Posterior vena cava (tissue), 2 donors: ENCODE results near the gene SLC35C1. TPM values are rescaled to one million over a fixed set of nuclear protein-coding genes. Genes with fewer than 3 reads are reported as not detected.
A peak's percentile ranks its signal among the peaks of the same experiment; 100 is the strongest.

Source experiments
- DNase-seq: peaks from one replicate; pipeline ENCODE4 v3.0.0-alpha.2; 2020; ENCODE audit warnings: low spot score
- intact Hi-C, 2 donors: fragments of 100-400 bp; cut with DNase I; formaldehyde crosslinking; loops; one replicate each; pipeline versions ENCODE4 v1.14.1 to v1.14.2; 2022 to 2023
- total RNA-seq, 2 donors: library from RNA; stranded (reverse); fragmentation: NEBNext Ultra II Directional; extraction: Animal tissue kit (Norgen Biotek cat#: 25700); gene quantifications; one replicate each; pipeline ENCODE4 v1.2.1, GENCODE V29; 2021
- donor health status: DM: yes; HTN: yes; CAD: no.
- donor health status: DM: yes; HTN: yes; CAD: no.

Gene SLC35C1
- total RNA-seq, 2 donors from 2014 or later, result 13.4 to 13.6 TPM

- intact Hi-C loops, result no loop called here
- no peak for DNase-seq
Measured at GRCh38 chr11:45856044-45856468, 51.1 kb downstream of the SLC35C1 start.

- intact Hi-C loops, result no loop called here
- peak; percentile 87 for DNase-seq
Measured at GRCh38 chr11:45857961-45858474, 53.1 kb downstream of the SLC35C1 start.

GRCh38 chr11:45858751-45859398 is 53.9 kb downstream of the SLC35C1 start:
- intact Hi-C loops, result no loop called here
- DNase-seq, result no peak

GRCh38 chr11:45859661-45860140 is 54.8 kb downstream of the SLC35C1 start:
- intact Hi-C loops, result no loop called here
- DNase-seq, result peak; percentile 97

DNA sequence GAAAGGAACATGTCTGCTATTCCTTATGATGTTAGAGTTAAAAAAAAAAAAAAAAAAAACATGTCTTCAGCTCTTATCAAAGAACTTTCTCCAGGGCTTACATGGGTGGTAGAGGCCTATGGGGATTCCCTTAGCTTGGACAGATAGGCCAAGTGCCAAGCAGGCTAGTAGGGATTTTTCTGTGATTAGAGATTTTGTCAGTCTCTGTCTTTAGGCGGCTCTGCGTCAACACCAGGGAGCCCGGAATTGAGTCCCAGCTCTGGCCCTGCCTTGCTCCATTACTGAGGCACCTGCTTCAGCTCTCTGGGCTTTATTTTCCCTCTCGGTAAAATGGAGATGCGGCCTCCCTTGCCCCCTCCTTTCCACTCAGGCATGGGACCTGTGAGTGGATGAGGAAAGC is 55.4 kb downstream of the SLC35C1 start:
- intact Hi-C loops, result no loop called here
- no peak for DNase-seq

DNA sequence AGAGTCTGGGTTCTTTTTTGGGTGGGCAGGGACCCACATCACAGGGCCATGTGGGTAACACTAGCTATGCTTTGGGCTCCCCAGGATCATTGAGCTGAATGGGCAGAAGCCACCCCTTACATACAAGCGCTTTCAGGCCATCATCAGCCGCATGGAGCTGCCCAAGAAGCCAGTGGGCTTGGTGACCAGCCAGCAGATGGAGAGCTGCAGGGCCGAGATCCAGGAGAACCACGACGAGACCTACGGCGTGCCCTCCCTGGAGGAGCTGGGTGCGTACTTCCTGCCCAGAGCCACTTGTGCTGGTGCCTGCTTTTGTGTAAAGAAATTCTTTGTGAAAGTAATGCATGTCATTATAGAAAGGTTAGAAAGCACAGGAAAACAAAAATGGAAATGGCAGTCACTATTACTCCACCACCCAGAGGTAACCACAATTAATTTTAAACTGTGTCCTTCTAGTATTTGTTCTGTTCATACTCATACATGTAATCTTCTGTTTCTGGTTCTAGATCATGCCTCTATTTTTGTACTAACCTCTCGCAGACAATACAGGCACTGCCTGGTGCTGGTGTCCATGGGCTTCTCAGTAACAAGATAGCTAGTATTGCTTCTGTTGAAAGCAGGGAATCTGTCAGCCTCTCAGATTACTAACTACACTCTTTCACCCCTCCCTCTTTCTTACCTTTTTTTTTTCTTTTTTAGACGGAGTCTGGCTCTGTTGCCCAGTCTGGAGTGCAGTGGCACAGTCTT is 56.0 kb downstream of the SLC35C1 start:
- no peak for DNase-seq
- intact Hi-C loops, result no loop called here

Other genes with a start within 250 kb of the SLC35C1 start
- 1 to 10 TPM; 3.3 to 5.2 TPM for gene CHST1, start 139.5 kb upstream of the SLC35C1 start, total RNA-seq
- gene CRY2, start 42.3 kb downstream of the SLC35C1 start, total RNA-seq, result 10 to 100 TPM; 32.2 to 49.5 TPM
- 10 to 100 TPM in 1 of 2 donors, 1 to 10 TPM in 1; 8.5 to 10.9 TPM for gene MAPK8IP1, start 80.5 kb downstream of the SLC35C1 start, total RNA-seq
- gene FREY1, start 102.1 kb downstream of the SLC35C1 start, total RNA-seq, result under 1 TPM in 1 of 2 donors, not detected in 1; 0.57 TPM
- gene PEX16, start 112.7 kb downstream of the SLC35C1 start, total RNA-seq, result 10 to 100 TPM; 13.3 to 18.8 TPM
- gene LARGE2, start 117.5 kb downstream of the SLC35C1 start, total RNA-seq, result not detected